Measurements from ENCODE around the gene SCAF8.

The SCAF8 gene

GRCh38 chr6:154782193-154782592 lies 49.0 kb downstream of the SCAF8 start:
- TF ChIP-seq POLR2AphosphoS5 (IDR thresholded peaks at IDR 0.05; ENCODE audit: low read depth, low read length) (no peak), SIN3A (IDR thresholded peaks at IDR 0.05; ENCODE audit: borderline replicate concordance, insufficient read depth, low read length) (no peak), REST (IDR thresholded peaks at IDR 0.05; ENCODE audit: insufficient read depth in 1 of 2, low read depth in 2 of 2, low read length in 2 of 2) (no peak), FOXP2 (optimal IDR thresholded peaks at IDR 0.05; ENCODE audit: borderline replicate concordance, extremely low read depth, extremely low read length, insufficient read depth) (no peak), TAF1 (IDR thresholded peaks at IDR 0.05; ENCODE audit: borderline replicate concordance, insufficient read depth, low read length) (no peak)

DNA sequence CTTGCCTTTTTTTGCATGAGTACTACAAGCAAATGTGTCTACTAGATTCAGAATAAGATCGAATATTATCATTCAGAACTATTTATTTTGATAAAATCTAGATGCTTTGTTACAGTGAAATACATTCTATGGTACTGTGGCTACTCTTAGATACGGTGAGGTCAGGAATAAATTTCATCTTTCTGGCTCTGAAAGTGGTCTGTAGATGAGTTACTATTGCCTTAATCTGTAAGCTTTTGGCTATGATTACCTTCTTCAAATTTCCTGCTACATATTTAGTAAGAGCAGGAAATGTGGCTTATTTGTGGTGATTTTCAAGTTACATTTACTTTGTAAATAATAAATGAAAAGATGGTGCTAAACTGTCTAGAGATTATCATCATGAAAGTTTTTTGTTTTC lies 50.0 kb downstream of the SCAF8 start:
- TF ChIP-seq POLR2AphosphoS5 (IDR thresholded peaks at IDR 0.05; ENCODE audit: low read depth, low read length) (no peak), REST (IDR thresholded peaks at IDR 0.05; ENCODE audit: insufficient read depth in 1 of 2, low read depth in 2 of 2, low read length in 2 of 2) (no peak), TAF1 (IDR thresholded peaks at IDR 0.05; ENCODE audit: borderline replicate concordance, insufficient read depth, low read length) (no peak), SIN3A (IDR thresholded peaks at IDR 0.05; ENCODE audit: borderline replicate concordance, insufficient read depth, low read length) (no peak), FOXP2 (optimal IDR thresholded peaks at IDR 0.05; ENCODE audit: borderline replicate concordance, extremely low read depth, extremely low read length, insufficient read depth) (no peak)

DNA sequence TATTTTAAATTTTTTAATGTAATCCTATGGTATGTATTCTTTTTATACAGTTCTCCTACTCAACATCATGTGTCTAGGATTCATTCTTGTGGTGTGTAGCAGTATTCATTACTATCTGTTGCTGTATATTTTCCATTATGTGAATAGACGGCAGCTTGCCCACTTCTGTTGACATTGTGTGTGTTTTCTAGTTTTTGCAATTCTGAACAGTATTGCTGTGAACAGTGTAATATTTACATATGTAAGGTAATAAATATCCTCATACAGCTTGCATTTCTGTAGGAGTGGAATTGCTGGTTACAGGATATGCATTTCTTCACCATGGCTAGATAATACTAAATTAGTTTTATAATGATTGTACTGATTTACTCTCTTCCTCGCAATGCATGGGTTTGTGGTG lies 51.9 kb downstream of the SCAF8 start:
- TF ChIP-seq FOXP2 (optimal IDR thresholded peaks at IDR 0.05; ENCODE audit: borderline replicate concordance, extremely low read depth, extremely low read length, insufficient read depth) (no peak), TAF1 (IDR thresholded peaks at IDR 0.05; ENCODE audit: borderline replicate concordance, insufficient read depth, low read length) (no peak), SIN3A (IDR thresholded peaks at IDR 0.05; ENCODE audit: borderline replicate concordance, insufficient read depth, low read length) (no peak), POLR2AphosphoS5 (IDR thresholded peaks at IDR 0.05; ENCODE audit: low read depth, low read length) (no peak), REST (IDR thresholded peaks at IDR 0.05; ENCODE audit: insufficient read depth in 1 of 2, low read depth in 2 of 2, low read length in 2 of 2) (no peak)

DNA sequence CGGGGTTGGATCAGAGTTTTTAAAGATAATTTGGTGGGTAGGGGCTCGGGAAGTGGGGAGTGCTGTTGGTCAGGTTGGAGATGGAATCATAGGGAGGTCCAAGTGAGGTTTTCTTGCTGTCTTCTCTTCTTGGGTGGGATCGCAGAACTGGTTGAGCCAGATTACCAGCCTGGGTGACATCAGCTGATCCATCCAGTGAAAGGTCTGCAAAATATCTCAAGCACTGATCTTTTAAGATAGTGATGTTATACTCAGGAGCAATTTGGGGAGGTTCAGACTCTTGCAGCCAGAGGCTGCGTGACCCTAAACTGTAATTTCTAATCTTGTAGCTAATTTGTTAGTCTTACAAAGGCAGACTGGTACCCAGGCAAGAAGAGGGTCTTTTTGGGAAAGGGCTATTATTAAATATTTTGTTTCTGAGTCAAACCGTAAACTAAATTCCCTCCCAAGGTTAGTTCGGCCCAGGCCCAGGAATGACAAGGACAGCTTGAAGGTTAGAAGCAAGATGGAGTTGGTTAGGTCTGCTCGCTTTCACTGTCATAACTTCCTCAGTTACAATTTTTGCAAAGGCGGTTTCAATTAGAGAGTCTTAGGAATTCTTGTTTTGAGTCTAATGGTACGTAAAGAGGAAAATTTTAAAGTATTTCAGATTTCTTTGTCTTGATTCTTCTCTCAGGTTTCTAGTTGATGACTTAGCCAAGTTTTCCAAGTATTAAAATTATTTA lies 53.1 kb downstream of the SCAF8 start:
- TF ChIP-seq POLR2AphosphoS5 (IDR thresholded peaks at IDR 0.05; ENCODE audit: low read depth, low read length): no peak
- no peak for TF ChIP-seq SIN3A (IDR thresholded peaks at IDR 0.05; ENCODE audit: borderline replicate concordance, insufficient read depth, low read length)
- TF ChIP-seq TAF1 (IDR thresholded peaks at IDR 0.05; ENCODE audit: borderline replicate concordance, insufficient read depth, low read length): no peak
- no peak for TF ChIP-seq REST (IDR thresholded peaks at IDR 0.05; ENCODE audit: insufficient read depth in 1 of 2, low read depth in 2 of 2, low read length in 2 of 2)
- no peak for TF ChIP-seq FOXP2 (optimal IDR thresholded peaks at IDR 0.05; ENCODE audit: borderline replicate concordance, extremely low read depth, extremely low read length, insufficient read depth)

Data from PFSK-1 (cell line).